Measurements from ENCODE around the gene UBE2E1.

DNA sequence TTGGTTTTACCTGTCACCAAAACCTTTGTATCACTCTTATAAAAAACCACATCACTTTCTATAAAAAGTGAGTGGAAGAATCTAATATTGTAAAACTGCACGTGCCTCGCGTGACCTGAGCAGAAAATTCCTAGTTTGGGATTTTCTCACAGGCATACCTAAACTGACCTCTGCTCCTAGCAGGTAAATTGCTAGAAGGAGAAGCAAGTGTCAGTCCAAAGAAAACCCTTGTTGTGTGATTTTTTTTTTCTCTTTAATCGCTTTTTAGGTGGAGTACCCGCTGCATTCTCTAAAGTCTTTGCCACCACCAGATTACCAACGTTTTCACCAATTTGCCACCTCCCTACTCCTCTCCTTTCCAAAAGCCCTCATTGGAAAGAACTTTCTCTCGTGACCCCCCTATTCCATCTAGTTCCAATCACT is 534 bp upstream of the UBE2E1 start:
- TF ChIP-seq CTCF (conservative IDR thresholded peaks at IDR 0.05; ENCODE audit: low read length): no peak
- TF ChIP-seq EZH2phosphoT487 (IDR thresholded peaks at IDR 0.05; ENCODE audit: borderline replicate concordance): no peak
